CD4-positive, alpha-beta T cell (primary cell): ENCODE measurements around the gene DCTN4. TPM values are rescaled to one million over a fixed set of nuclear protein-coding genes. Genes with fewer than 3 reads are reported as not detected.

Source experiments
- ATAC-seq: fragments of 200-7000 bp; cut with Tn5 transposase; one replicate; pipeline ENCODE4 v1.10.0; 2022; ENCODE audit warnings: mild to moderate bottlenecking; ENCODE audit not compliant: poor library complexity
- CTCF ChIA-PET: fragments of 350-600 bp; sonication (Branson Sonifier 250); formaldehyde crosslinking; loops from one replicate; lab custom pipeline; 2021; ENCODE audit warnings: antibody characterized with exemption, inconsistent platforms; lab: Charles Lee
- POLR2A ChIA-PET: fragments of 350-600 bp; sonication (Branson Sonifier 250); formaldehyde crosslinking; loops from one replicate; lab custom pipeline; 2021; ENCODE audit warnings: antibody characterized with exemption, inconsistent platforms; lab: Charles Lee
- DNase-seq, 14 experiments: peaks; one replicate each; pipeline ENCODE4 v3.0.0-alpha.2; 2013 to 2020; ENCODE audit warnings: mixed read lengths in 2 of 14
- H3K27ac ChIP-seq, 2 donors: one replicate each; pipeline versions ENCODE4 v1.5.1 to v1.7.0; 2013; ENCODE audit warnings: low read length in 2 of 2, low read depth in 1 of 2, mild to moderate bottlenecking in 1 of 2
- H3K27me3 ChIP-seq, 2 experiments: 1 replicate in 1 of 2; 2 replicates in 1 of 2; pipeline versions ENCODE4 v1.6.1 to v1.7.0; 2013; ENCODE audit warnings: low read length in 2 of 2, control low read depth in 1 of 2, mild to moderate bottlenecking in 1 of 2, moderate library complexity in 1 of 2; ENCODE audit not compliant: insufficient read depth in 2 of 2, control insufficient read depth in 1 of 2
- H3K36me3 ChIP-seq: one replicate; pipeline ENCODE4 v1.6.1; 2013; ENCODE audit warnings: low read length, control low read depth; ENCODE audit not compliant: insufficient read depth
- H3K4me1 ChIP-seq: one replicate; pipeline ENCODE4 v1.6.1; 2013; ENCODE audit warnings: low read length, control low read depth; ENCODE audit not compliant: insufficient read depth
- H3K4me3 ChIP-seq: one replicate; pipeline ENCODE4 v1.5.1; 2013; ENCODE audit warnings: mild to moderate bottlenecking, low read length, moderate library complexity
- H3K9me3 ChIP-seq, 2 experiments: 1 replicate in 1 of 2; 2 replicates in 1 of 2; pipeline versions ENCODE4 v1.6.1 to v1.7.0; 2013; ENCODE audit warnings: low read length in 2 of 2, mild to moderate bottlenecking in 2 of 2, control low read depth in 1 of 2, moderate library complexity in 1 of 2; ENCODE audit not compliant: control insufficient read depth in 1 of 2, insufficient read depth in 1 of 2
- H3K27ac Mint-ChIP-seq: one replicate; pipeline ENCODE4 v1.8.0; 2020; ENCODE audit warnings: mixed read lengths
- H3K27me3 Mint-ChIP-seq: one replicate; pipeline ENCODE4 v1.8.0; 2021; ENCODE audit warnings: mixed read lengths
- H3K36me3 Mint-ChIP-seq: one replicate; pipeline ENCODE4 v1.8.0; 2021; ENCODE audit warnings: low read depth, mixed read lengths
- H3K4me1 Mint-ChIP-seq: one replicate; pipeline ENCODE4 v1.8.0; 2021; ENCODE audit warnings: low read depth, mixed read lengths
- H3K4me3 Mint-ChIP-seq: one replicate; pipeline ENCODE4 v1.8.0; 2020; ENCODE audit warnings: mild to moderate bottlenecking, mixed read lengths
- H3K9me3 Mint-ChIP-seq: one replicate; pipeline ENCODE4 v1.8.0; 2020; ENCODE audit warnings: mixed read lengths
- intact Hi-C, 2 experiments: fragments of 100-400 bp; cut with DNase I in 1 of 2; cut with micrococcal nuclease in 1 of 2; formaldehyde crosslinking; loops; one replicate each; pipeline versions ENCODE4 v1.15.1 to v1.9.0; 2023 to 2025; cut with DNase I, micrococcal nuclease
- total RNA-seq, 174 experiments: library from RNA in 2 of 174; stranded (reverse) in 2 of 174; gene quantifications; one replicate each; pipeline ENCODE4 v1.2.3 and lab custom pipeline; 2021 to 2026
- TF ChIP-seq, protein P1 (sequence below): fragments of 200-600 bp; IDR thresholded peaks from one replicate; pipeline ENCODE4 v1.8.0; 2022; ENCODE audit warnings: antibody characterized with exemption, mild to moderate bottlenecking

The DCTN4 gene
- total RNA-seq, 2 experiments from 2014 or later: 81.2 to 84.4 TPM

DNA sequence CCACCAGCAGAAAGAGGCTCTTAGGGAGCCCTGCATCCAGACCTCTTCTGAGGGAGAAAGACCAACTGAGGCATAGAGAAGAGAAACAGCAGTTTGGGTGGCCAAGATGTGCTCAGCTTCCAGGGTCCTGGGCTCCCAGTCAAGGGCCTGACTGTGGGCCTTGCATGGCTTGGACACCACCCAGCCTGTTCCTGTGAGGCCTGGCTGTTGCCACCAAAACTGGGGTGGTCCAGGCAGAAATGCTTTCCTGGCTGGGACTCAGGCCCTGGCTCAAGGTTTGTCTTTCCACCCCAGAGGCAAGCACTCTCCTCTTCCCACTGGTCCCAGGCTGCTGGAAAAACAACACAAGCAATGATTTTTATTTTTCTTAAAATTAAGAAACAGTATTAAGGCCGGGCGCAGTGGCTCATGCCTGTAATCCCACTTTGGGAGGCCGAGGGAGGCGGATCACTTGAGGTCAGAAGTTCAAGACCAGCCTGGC is 84.4 kb downstream of the DCTN4 start:
- peaks cover 18% of the 10 kb centered on the region for H3K4me1 ChIP-seq
- H3K27ac ChIP-seq: no peak overlapping the region
- Mint-ChIP-seq H3K27ac (no peak overlapping the region), H3K36me3 (no peaks in the 10 kb centered on the region), H3K9me3 (no peaks in the 10 kb centered on the region), H3K4me1 (peaks cover 14% of the 10 kb centered on the region), H3K4me3 (no peak overlapping the region), H3K27me3 (peaks cover 25% of the 10 kb centered on the region)
- H3K36me3 ChIP-seq: no peaks in the 10 kb centered on the region
- DNase-seq: no peak
- H3K4me3 ChIP-seq: no peak overlapping the region
- peaks cover 17 to 21% of the 10 kb centered on the region in 2 experiments for H3K27me3 ChIP-seq
- ChIA-PET CTCF (no interaction called here), POLR2A (no interaction called here)
- intact Hi-C loops: no loop called here
- no peaks in the 10 kb centered on the region for H3K9me3 ChIP-seq
- TF ChIP-seq, protein P1, sequence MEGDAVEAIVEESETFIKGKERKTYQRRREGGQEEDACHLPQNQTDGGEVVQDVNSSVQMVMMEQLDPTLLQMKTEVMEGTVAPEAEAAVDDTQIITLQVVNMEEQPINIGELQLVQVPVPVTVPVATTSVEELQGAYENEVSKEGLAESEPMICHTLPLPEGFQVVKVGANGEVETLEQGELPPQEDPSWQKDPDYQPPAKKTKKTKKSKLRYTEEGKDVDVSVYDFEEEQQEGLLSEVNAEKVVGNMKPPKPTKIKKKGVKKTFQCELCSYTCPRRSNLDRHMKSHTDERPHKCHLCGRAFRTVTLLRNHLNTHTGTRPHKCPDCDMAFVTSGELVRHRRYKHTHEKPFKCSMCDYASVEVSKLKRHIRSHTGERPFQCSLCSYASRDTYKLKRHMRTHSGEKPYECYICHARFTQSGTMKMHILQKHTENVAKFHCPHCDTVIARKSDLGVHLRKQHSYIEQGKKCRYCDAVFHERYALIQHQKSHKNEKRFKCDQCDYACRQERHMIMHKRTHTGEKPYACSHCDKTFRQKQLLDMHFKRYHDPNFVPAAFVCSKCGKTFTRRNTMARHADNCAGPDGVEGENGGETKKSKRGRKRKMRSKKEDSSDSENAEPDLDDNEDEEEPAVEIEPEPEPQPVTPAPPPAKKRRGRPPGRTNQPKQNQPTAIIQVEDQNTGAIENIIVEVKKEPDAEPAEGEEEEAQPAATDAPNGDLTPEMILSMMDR: no peak
- no peak for ATAC-seq

GRCh38 chr5:150672884-150673275 is 85.9 kb downstream of the DCTN4 start:
- intact Hi-C loops: no loop called here
- TF ChIP-seq, protein P1: no peak
- no peak overlapping the region for H3K27ac ChIP-seq
- Mint-ChIP-seq H3K36me3 (no peaks in the 10 kb centered on the region), H3K27ac (no peak overlapping the region), H3K4me1 (peaks cover 14% of the 10 kb centered on the region), H3K9me3 (no peaks in the 10 kb centered on the region), H3K4me3 (peak overlapping the region; percentile 83), H3K27me3 (peaks cover 25% of the 10 kb centered on the region)
- peaks cover 18% of the 10 kb centered on the region for H3K4me1 ChIP-seq
- H3K9me3 ChIP-seq: no peaks in the 10 kb centered on the region
- CTCF ChIA-PET: no interaction called here
- POLR2A ChIA-PET: interaction anchor here (2.9 kb wide), 1 partner anchor 28 kb away, joined by 8 read pairs; the partner anchor contains the start of gene RBM22
- H3K27me3 ChIP-seq: peaks cover 20 to 21% of the 10 kb centered on the region in 2 experiments
- H3K4me3 ChIP-seq: peak overlapping the region; percentile 57
- no peak for ATAC-seq
- no peaks in the 10 kb centered on the region for H3K36me3 ChIP-seq
- no peak for DNase-seq

- Mint-ChIP-seq H3K27me3 (peaks cover 25% of the 10 kb centered on the region), H3K9me3 (no peaks in the 10 kb centered on the region), H3K27ac (no peak overlapping the region), H3K4me3 (peak overlapping the region; percentile 83), H3K36me3 (no peaks in the 10 kb centered on the region), H3K4me1 (peaks cover 14% of the 10 kb centered on the region)
- Histone ChIP-seq H3K36me3 (no peaks in the 10 kb centered on the region), H3K27me3 (peaks cover 20 to 21% of the 10 kb centered on the region in 2 experiments), H3K4me3 (peak overlapping the region; percentile 57), H3K9me3 (no peaks in the 10 kb centered on the region), H3K27ac (no peak overlapping the region), H3K4me1 (peaks cover 18% of the 10 kb centered on the region)
- DNase-seq (peak in 9 of 14 experiments; percentile 5 to 48 (median 21)), ATAC-seq (peak; percentile 61)
- ChIA-PET POLR2A (interaction anchor here (2.9 kb wide), 1 partner anchor 28 kb away, joined by 8 read pairs; the partner anchor contains the start of gene RBM22), CTCF (no interaction called here)
- intact Hi-C loops: no loop called here
- TF ChIP-seq, protein P1: no peak
Observed at GRCh38 chr5:150672237-150672883, 86.5 kb downstream of the DCTN4 start.
